ENCODE data around the gene ZNF492.
"Not testable (repeated sequence)": the region's sequence is repeated elsewhere in the genome, so short reads cannot be mapped to it uniquely, and the experiment has no call there.

The ZNF492 gene

GRCh38 chr19:22622901-22623840 is 11.0 kb upstream of the ZNF492 start:
- no peak for TF ChIP-seq CTCF (IDR thresholded peaks at IDR 0.05; ENCODE audit: low read depth, low read length, missing control alignments)
- no peak overlapping the region for H3K4me3 ChIP-seq (ENCODE audit: low read depth, low read length)
- DNase-seq (ENCODE audit: low read depth) = no peak

- H3K4me3 ChIP-seq (ENCODE audit: low read depth, low read length) = no peak overlapping the region
- no peak for DNase-seq (ENCODE audit: low read depth)
- no peak for TF ChIP-seq CTCF (IDR thresholded peaks at IDR 0.05; ENCODE audit: low read depth, low read length, missing control alignments)
Measured at GRCh38 chr19:22623841-22624221, 10.3 kb upstream of the ZNF492 start.

- no peak overlapping the region for H3K4me3 ChIP-seq (ENCODE audit: low read depth, low read length)
- no peak for TF ChIP-seq CTCF (IDR thresholded peaks at IDR 0.05; ENCODE audit: low read depth, low read length, missing control alignments)
- DNase-seq (ENCODE audit: low read depth) = no peak
Measured at GRCh38 chr19:22625266-22626035, 8.7 kb upstream of the ZNF492 start.

GRCh38 chr19:22627526-22627925 is 6.6 kb upstream of the ZNF492 start:
- no peak for DNase-seq (ENCODE audit: low read depth)
- TF ChIP-seq CTCF (IDR thresholded peaks at IDR 0.05; ENCODE audit: low read depth, low read length, missing control alignments) = no peak
- H3K4me3 ChIP-seq (ENCODE audit: low read depth, low read length) = no peak overlapping the region

- no peak for TF ChIP-seq CTCF (IDR thresholded peaks at IDR 0.05; ENCODE audit: low read depth, low read length, missing control alignments)
Measured at GRCh38 chr19:22628401-22628800, 5.7 kb upstream of the ZNF492 start.

GRCh38 chr19:22634450-22634827 is 315 bp downstream of the ZNF492 start:
- no peak for TF ChIP-seq CTCF (IDR thresholded peaks at IDR 0.05; ENCODE audit: low read depth, low read length, missing control alignments)
- no peak for DNase-seq (ENCODE audit: low read depth)
- H3K4me3 ChIP-seq (ENCODE audit: low read depth, low read length) = no peak overlapping the region

More at GRCh38 chr19:22628401-22628800, 5.7 kb upstream of the ZNF492 start:
- DNase-seq (ENCODE audit: low read depth) = no peak
- no peak overlapping the region for H3K4me3 ChIP-seq (ENCODE audit: low read depth, low read length)

- H3K4me3 ChIP-seq (ENCODE audit: low read depth, low read length) = not testable (repeated sequence)
Measured at GRCh38 chr19:22685493-22685892, 51.4 kb downstream of the ZNF492 start.

GRCh38 chr19:22702661-22703060 is 68.5 kb downstream of the ZNF492 start:
- H3K4me3 ChIP-seq (ENCODE audit: low read depth, low read length); DNase-seq (ENCODE audit: low read depth): not testable (repeated sequence)

More at GRCh38 chr19:22685493-22685892, 51.4 kb downstream of the ZNF492 start:
- DNase-seq (ENCODE audit: low read depth) = not testable (repeated sequence)

GRCh38 chr19:22703096-22703495 is 69.0 kb downstream of the ZNF492 start:
- DNase-seq (ENCODE audit: low read depth); H3K4me3 ChIP-seq (ENCODE audit: low read depth, low read length): not testable (repeated sequence)

All from GM12864 (cell line).